Endothelial cell of umbilical vein (primary cell): Measurements from ENCODE around the gene KCNK2. TPM values are rescaled to one million over a fixed set of nuclear protein-coding genes. Genes with fewer than 3 reads are reported as not detected.

Experiments
- BruUV-seq: library from RNA; stranded (reverse); fragments of 400-500 nt; replicated peaks from 2 replicates; lab custom pipeline; 2021; lab: Mats Ljungman, UMichigan
- CTCF ChIA-PET: fragments of 300-600, 350-600 bp; sonication (Branson Sonifier 250); formaldehyde crosslinking; loops from one replicate; lab custom pipeline; 2021; ENCODE audit warnings: antibody characterized with exemption, inconsistent platforms; lab: Charles Lee
- POLR2A ChIA-PET: fragments of 300-600, 350-600 bp; sonication (Branson Sonifier 250); formaldehyde crosslinking; loops from one replicate; lab custom pipeline; 2021; ENCODE audit warnings: antibody characterized with exemption, inconsistent platforms; lab: Charles Lee
- DNase-seq: peaks from one replicate; pipeline ENCODE4 v3.0.0-alpha.2; 2011; ENCODE audit warnings: low read depth, low spot score
- FAIRE-seq: peaks from 2 replicates; lab custom pipeline; 2011; peaks lifted over from hg19 to GRCh38; lab: Jason Lieb, UNC
- H2AFZ ChIP-seq: 2 replicates; pipeline ENCODE4 v1.6.0; 2012; ENCODE audit warnings: low read depth, low read length, control low read depth, inconsistent platforms
- H3K27ac ChIP-seq: 2 replicates; pipeline ENCODE4 v1.5.1; 2011; ENCODE audit warnings: low read depth, mild to moderate bottlenecking, control low read depth, low read length, moderate library complexity; ENCODE audit not compliant: insufficient read depth
- H3K27me3 ChIP-seq, 2 experiments: 2 replicates each; pipeline versions ENCODE4 v1.6.0 to v1.6.1; 2011; ENCODE audit warnings: low read length in 2 of 2, mixed read lengths in 1 of 2; ENCODE audit not compliant: control insufficient read depth in 2 of 2, insufficient read depth in 2 of 2
- H3K36me3 ChIP-seq, 2 experiments: 2 replicates in 1 of 2; 3 replicates in 1 of 2; pipeline ENCODE4 v1.5.1; 2011; ENCODE audit warnings: low read length in 2 of 2, mild to moderate bottlenecking in 1 of 2, moderate library complexity in 1 of 2; ENCODE audit not compliant: control insufficient read depth in 2 of 2, insufficient read depth in 2 of 2; ENCODE audit errors: extremely low read depth in 1 of 2
- H3K4me1 ChIP-seq: 3 replicates; pipeline ENCODE4 v1.5.1; 2011; ENCODE audit warnings: mild to moderate bottlenecking, low read length; ENCODE audit not compliant: control insufficient read depth, insufficient read depth; ENCODE audit errors: extremely low read depth
- H3K4me2 ChIP-seq: 2 replicates; pipeline ENCODE4 v1.6.1; 2011; ENCODE audit warnings: low read length, control low read depth, mixed read lengths; ENCODE audit not compliant: insufficient read depth
- H3K4me3 ChIP-seq, 3 experiments: fragments of 200-600 bp in 1 of 3; sonication (generic), shearing (Covaris generic) in 1 of 3; replicated peaks in 1 of 3; 2 replicates each; pipeline ENCODE4 v1.5.1; 2011 to 2016; ENCODE audit warnings: control low read depth in 3 of 3, low read length in 3 of 3, mild to moderate bottlenecking in 2 of 3, inconsistent platforms in 1 of 3, low read depth in 1 of 3, moderate library complexity in 1 of 3; ENCODE audit not compliant: insufficient read depth in 1 of 3
- H3K79me2 ChIP-seq: 2 replicates; pipeline ENCODE4 v1.6.0; 2012; ENCODE audit warnings: low read length, inconsistent platforms; ENCODE audit not compliant: control insufficient read depth, insufficient read depth
- H3K9ac ChIP-seq: replicated peaks from 2 replicates; pipeline ENCODE3; 2011; ENCODE audit warnings: low read length, control low read depth; ENCODE audit not compliant: insufficient read depth; ENCODE audit errors: extremely low read depth
- H3K9me1 ChIP-seq: replicated peaks from 3 replicates; pipeline ENCODE4 v1.6.0; 2011; ENCODE audit warnings: mild to moderate bottlenecking, low read length; ENCODE audit not compliant: control insufficient read depth, insufficient read depth; ENCODE audit errors: extremely low read depth
- H3K9me3 ChIP-seq: replicated peaks from 2 replicates; pipeline ENCODE4 v1.5.1; 2012; ENCODE audit warnings: low read length, inconsistent platforms; ENCODE audit not compliant: control insufficient read depth, insufficient read depth
- H4K20me1 ChIP-seq: replicated peaks from 2 replicates; pipeline ENCODE3; 2011; ENCODE audit warnings: mild to moderate bottlenecking, low read length; ENCODE audit not compliant: control insufficient read depth, insufficient read depth; ENCODE audit errors: extremely low read depth
- EZH2 ChIP-seq: IDR thresholded peaks from 2 replicates; pipeline ENCODE4 v1.6.1; 2012; ENCODE audit warnings: borderline replicate concordance, low read depth, mild to moderate bottlenecking, moderate library complexity, low read length, inconsistent platforms; ENCODE audit not compliant: severe bottlenecking
- FOS ChIP-seq: IDR thresholded peaks from 2 replicates; pipeline ENCODE4 v1.6.1; 2011; ENCODE audit warnings: mild to moderate bottlenecking, low read length, moderate library complexity, borderline replicate concordance; ENCODE audit not compliant: insufficient read depth
- JUN ChIP-seq: IDR thresholded peaks from 2 replicates; pipeline ENCODE4 v1.6.1; 2011; ENCODE audit warnings: borderline replicate concordance, low read depth; ENCODE audit not compliant: insufficient read length, insufficient read depth
- MYC ChIP-seq: IDR thresholded peaks from one replicate; pipeline ENCODE4 v1.6.1; 2011; ENCODE audit warnings: mild to moderate bottlenecking, low read depth, low read length
- POLR2AphosphoS5 ChIP-seq: IDR thresholded peaks from 2 replicates; pipeline ENCODE4 v1.6.1; 2012; ENCODE audit warnings: low read depth, mild to moderate bottlenecking, control low read depth, low read length, moderate library complexity; ENCODE audit not compliant: insufficient read depth
- dilution Hi-C: fragments of 300-500 bp; cut with MboI; formaldehyde crosslinking; loops from one replicate; pipeline ENCODE4 v1.15.0; 2019; ENCODE audit warnings: low sequenced_read_pairs; ENCODE audit not compliant: extremely low pct_ligation_motif_present
- intact Hi-C: fragments of 100-400 bp; cut with micrococcal nuclease; formaldehyde crosslinking; loops from one replicate; pipeline ENCODE4 v1.10.0; 2022
- polyA plus RNA-seq, 4 experiments: library from polyadenylated mRNA; depleted of rRNA in 3 of 4; stranded (reverse) in 3 of 4; unstranded in 1 of 4; fragments of >200 nt; gene quantifications; 2 replicates each; pipeline versions ENCODE4 v1.2.1 to v1.2.3, GENCODE V29; 2011 to 2012; ENCODE audit warnings: missing spikeins in 1 of 4
- total RNA-seq: library from RNA; stranded (reverse); gene quantifications from 2 replicates; pipeline ENCODE4 v1.2.3, GENCODE V29; 2021
- TF ChIP-seq, protein P1 (sequence below): IDR thresholded peaks from 2 replicates; pipeline ENCODE4 v1.6.1; 2011; ENCODE audit not compliant: insufficient read depth, insufficient read length
- TF ChIP-seq, protein P2 (sequence below), 2 donors: IDR thresholded peaks; 1 replicate in 1 of 2; 2 replicates in 1 of 2; pipeline ENCODE4 v1.5.1; 2011; ENCODE audit warnings: low read length in 2 of 2, mild to moderate bottlenecking in 2 of 2, moderate library complexity in 2 of 2, control low read depth in 1 of 2, inconsistent platforms in 1 of 2, low read depth in 1 of 2; ENCODE audit not compliant: insufficient read depth in 1 of 2; ENCODE audit errors: extremely low read depth in 1 of 2

The KCNK2 gene
- total and polyA plus RNA-seq, 2 donors (not counting 3 experiments of a cell fraction or from before 2014, with no cell fraction given): 0.08 to 0.46 TPM

DNA sequence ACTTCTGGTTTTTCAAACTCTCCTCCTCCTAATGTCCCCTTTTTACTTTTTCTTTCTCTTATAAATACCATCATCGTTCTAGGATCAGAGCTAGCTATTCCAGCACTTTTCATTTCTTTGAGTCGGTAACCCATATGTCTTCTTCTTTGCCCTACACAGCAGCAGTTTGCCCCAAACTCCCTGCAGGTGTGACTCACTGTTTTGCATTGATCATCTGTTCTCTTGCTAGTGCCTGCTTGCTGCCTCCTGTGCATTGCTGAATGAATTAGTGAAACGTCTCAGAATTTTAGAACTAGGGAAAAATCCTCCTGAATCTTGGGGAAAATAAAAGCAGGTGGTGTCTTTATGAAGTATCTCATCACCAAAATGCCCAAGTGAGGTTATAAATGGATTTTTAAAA, 21.7 kb downstream of the KCNK2 start:
- dilution Hi-C loops (no loop called here), intact Hi-C loops (no loop called here)
- no peaks in the 10 kb centered on the region for H3K36me3 ChIP-seq
- FAIRE-seq (no peak), DNase-seq (no peak)
- ChIA-PET POLR2A (no interaction called here), CTCF (interaction anchor here (1.4 to 2.5 kb wide), 3 partner anchors 10 to 19 kb away, joined by 3 to 10 read pairs (median 4); no protein-coding TSS in a partner anchor)
- H2AFZ ChIP-seq: no peak overlapping the region
- H3K9me1 ChIP-seq: no peaks in the 10 kb centered on the region
- no peak overlapping the region for H3K9ac ChIP-seq
- BruUV-seq: no TSS peak
- no peak overlapping the region for H3K4me3 ChIP-seq
- no peak overlapping the region for H3K27ac ChIP-seq
- no peak for TF ChIP-seq POLR2AphosphoS5
- no peak for TF ChIP-seq MYC
- no peak for TF ChIP-seq EZH2
- TF ChIP-seq, protein P1, sequence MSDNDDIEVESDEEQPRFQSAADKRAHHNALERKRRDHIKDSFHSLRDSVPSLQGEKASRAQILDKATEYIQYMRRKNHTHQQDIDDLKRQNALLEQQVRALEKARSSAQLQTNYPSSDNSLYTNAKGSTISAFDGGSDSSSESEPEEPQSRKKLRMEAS: no peak
- TF ChIP-seq JUN: no peak
- TF ChIP-seq, protein P2, sequence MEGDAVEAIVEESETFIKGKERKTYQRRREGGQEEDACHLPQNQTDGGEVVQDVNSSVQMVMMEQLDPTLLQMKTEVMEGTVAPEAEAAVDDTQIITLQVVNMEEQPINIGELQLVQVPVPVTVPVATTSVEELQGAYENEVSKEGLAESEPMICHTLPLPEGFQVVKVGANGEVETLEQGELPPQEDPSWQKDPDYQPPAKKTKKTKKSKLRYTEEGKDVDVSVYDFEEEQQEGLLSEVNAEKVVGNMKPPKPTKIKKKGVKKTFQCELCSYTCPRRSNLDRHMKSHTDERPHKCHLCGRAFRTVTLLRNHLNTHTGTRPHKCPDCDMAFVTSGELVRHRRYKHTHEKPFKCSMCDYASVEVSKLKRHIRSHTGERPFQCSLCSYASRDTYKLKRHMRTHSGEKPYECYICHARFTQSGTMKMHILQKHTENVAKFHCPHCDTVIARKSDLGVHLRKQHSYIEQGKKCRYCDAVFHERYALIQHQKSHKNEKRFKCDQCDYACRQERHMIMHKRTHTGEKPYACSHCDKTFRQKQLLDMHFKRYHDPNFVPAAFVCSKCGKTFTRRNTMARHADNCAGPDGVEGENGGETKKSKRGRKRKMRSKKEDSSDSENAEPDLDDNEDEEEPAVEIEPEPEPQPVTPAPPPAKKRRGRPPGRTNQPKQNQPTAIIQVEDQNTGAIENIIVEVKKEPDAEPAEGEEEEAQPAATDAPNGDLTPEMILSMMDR (IDR thresholded peaks at IDR 0.05; ENCODE audit: extremely low read depth in 1 of 2, insufficient read depth in 1 of 2, low read depth in 1 of 2, low read length in 2 of 2): no peak
- TF ChIP-seq FOS: no peak
- H3K4me1 ChIP-seq: no peaks in the 10 kb centered on the region
- no peak overlapping the region for H3K4me2 ChIP-seq
- peaks cover 0 to 2% of the 10 kb centered on the region in 2 experiments for H3K27me3 ChIP-seq
- no peaks in the 10 kb centered on the region for H3K9me3 ChIP-seq
- no peaks in the 10 kb centered on the region for H3K79me2 ChIP-seq
- H4K20me1 ChIP-seq: no peaks in the 10 kb centered on the region
